ENCODE data around the gene FAM53A.
"Not testable (repeated sequence)": the region's sequence is repeated elsewhere in the genome, so short reads cannot be mapped to it uniquely, and the experiment has no call there.

Gene FAM53A

GRCh38 chr4:1622238-1622637, 61.9 kb downstream of the FAM53A start:
- no peak for DNase-seq (ENCODE audit: low spot score)

GRCh38 chr4:1621526-1621925, 62.6 kb downstream of the FAM53A start:
- no peak for DNase-seq (ENCODE audit: low spot score)

- no peak for DNase-seq (ENCODE audit: low spot score)
Observed at GRCh38 chr4:1619151-1619672, 64.9 kb downstream of the FAM53A start.

- DNase-seq (ENCODE audit: low spot score): no peak
Observed at GRCh38 chr4:1618438-1618837, 65.7 kb downstream of the FAM53A start.

GRCh38 chr4:1616557-1616930, 67.6 kb downstream of the FAM53A start:
- no peak for DNase-seq (ENCODE audit: low spot score)

- DNase-seq (ENCODE audit: low spot score): no peak
Observed at GRCh38 chr4:1615786-1616556, 68.1 kb downstream of the FAM53A start.

- DNase-seq (ENCODE audit: low spot score): no peak
Observed at GRCh38 chr4:1614854-1615595, 69.1 kb downstream of the FAM53A start.

- no peak for DNase-seq (ENCODE audit: low spot score)
Observed at GRCh38 chr4:1614502-1614853, 69.6 kb downstream of the FAM53A start.

- DNase-seq (ENCODE audit: low spot score): no peak
Observed at GRCh38 chr4:1614049-1614448, 70.1 kb downstream of the FAM53A start.

GRCh38 chr4:1613099-1613495, 71.0 kb downstream of the FAM53A start:
- DNase-seq (ENCODE audit: low spot score): no peak

- no peak for DNase-seq (ENCODE audit: low spot score)
Observed at GRCh38 chr4:1612278-1613098, 71.6 kb downstream of the FAM53A start.

- no peak for DNase-seq (ENCODE audit: low spot score)
Observed at GRCh38 chr4:1611501-1611870, 72.6 kb downstream of the FAM53A start.

GRCh38 chr4:1610791-1611500, 73.2 kb downstream of the FAM53A start:
- no peak for DNase-seq (ENCODE audit: low spot score)

GRCh38 chr4:1609901-1610790, 74.0 kb downstream of the FAM53A start:
- DNase-seq (ENCODE audit: low spot score): no peak

- no peak for DNase-seq (ENCODE audit: low spot score)
Observed at GRCh38 chr4:1608821-1609500, 75.2 kb downstream of the FAM53A start.

- DNase-seq (ENCODE audit: low spot score): no peak
Observed at GRCh38 chr4:1608196-1608820, 75.8 kb downstream of the FAM53A start.

GRCh38 chr4:1607436-1608195, 76.5 kb downstream of the FAM53A start:
- not testable (repeated sequence) for DNase-seq (ENCODE audit: low spot score)

- no peak for DNase-seq (ENCODE audit: low spot score)
Observed at GRCh38 chr4:1604706-1605205, 79.4 kb downstream of the FAM53A start.

GRCh38 chr4:1604181-1604705, 79.9 kb downstream of the FAM53A start:
- DNase-seq (ENCODE audit: low spot score): no peak
